PFSK-1 (cell line): ENCODE results near the gene UBD.

ENCODE experiments used
- FOXP2 ChIP-seq: optimal IDR thresholded peaks from 2 replicates; pipeline ENCODE3; 2011; ENCODE audit warnings: borderline replicate concordance, control low read depth, inconsistent platforms; ENCODE audit not compliant: insufficient read depth; ENCODE audit errors: extremely low read length, extremely low read depth
- POLR2AphosphoS5 ChIP-seq: IDR thresholded peaks from 2 replicates; pipeline ENCODE4 v1.6.1; 2012; ENCODE audit warnings: low read depth, mild to moderate bottlenecking, control low read depth, low read length, moderate library complexity
- SIN3A ChIP-seq: IDR thresholded peaks from 2 replicates; pipeline ENCODE4 v1.6.1; 2012; ENCODE audit warnings: mild to moderate bottlenecking, low read length, moderate library complexity, borderline replicate concordance; ENCODE audit not compliant: insufficient read depth
- TAF1 ChIP-seq: IDR thresholded peaks from 2 replicates; pipeline ENCODE4 v1.6.1; 2012; ENCODE audit warnings: low read length, control low read depth, borderline replicate concordance; ENCODE audit not compliant: insufficient read depth
- TF ChIP-seq, protein P1 (sequence below), 2 experiments: IDR thresholded peaks; 2 replicates each; pipeline versions ENCODE4 v1.6.1 to v1.8.0; 2011 to 2012; ENCODE audit warnings: low read depth in 2 of 2, low read length in 2 of 2, control low read depth in 1 of 2, inconsistent platforms in 1 of 2, mild to moderate bottlenecking in 1 of 2, moderate library complexity in 1 of 2; ENCODE audit not compliant: insufficient read depth in 1 of 2

The UBD gene

DNA sequence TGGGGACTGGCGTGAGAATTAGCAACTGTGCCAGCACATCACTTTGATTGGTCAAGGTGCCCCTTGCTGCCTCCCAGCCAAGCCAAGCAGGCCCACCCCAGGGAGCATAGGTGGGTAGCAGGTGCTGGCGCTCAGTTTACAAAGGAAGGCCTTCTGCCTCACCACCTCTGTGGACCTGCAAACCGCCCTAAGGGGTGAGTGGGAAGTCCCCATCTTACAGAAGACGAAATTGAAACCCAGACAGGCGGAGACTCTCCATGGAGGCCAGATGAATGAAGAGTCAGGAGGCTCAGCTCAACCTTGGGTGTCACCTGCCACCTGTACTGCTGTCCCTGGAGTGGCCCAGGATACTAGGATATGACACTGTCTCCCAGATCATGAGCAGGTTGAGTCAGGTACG, 50.3 kb downstream of the UBD start:
- no peak for TF ChIP-seq TAF1
- TF ChIP-seq FOXP2, result no peak
- TF ChIP-seq, protein P1, sequence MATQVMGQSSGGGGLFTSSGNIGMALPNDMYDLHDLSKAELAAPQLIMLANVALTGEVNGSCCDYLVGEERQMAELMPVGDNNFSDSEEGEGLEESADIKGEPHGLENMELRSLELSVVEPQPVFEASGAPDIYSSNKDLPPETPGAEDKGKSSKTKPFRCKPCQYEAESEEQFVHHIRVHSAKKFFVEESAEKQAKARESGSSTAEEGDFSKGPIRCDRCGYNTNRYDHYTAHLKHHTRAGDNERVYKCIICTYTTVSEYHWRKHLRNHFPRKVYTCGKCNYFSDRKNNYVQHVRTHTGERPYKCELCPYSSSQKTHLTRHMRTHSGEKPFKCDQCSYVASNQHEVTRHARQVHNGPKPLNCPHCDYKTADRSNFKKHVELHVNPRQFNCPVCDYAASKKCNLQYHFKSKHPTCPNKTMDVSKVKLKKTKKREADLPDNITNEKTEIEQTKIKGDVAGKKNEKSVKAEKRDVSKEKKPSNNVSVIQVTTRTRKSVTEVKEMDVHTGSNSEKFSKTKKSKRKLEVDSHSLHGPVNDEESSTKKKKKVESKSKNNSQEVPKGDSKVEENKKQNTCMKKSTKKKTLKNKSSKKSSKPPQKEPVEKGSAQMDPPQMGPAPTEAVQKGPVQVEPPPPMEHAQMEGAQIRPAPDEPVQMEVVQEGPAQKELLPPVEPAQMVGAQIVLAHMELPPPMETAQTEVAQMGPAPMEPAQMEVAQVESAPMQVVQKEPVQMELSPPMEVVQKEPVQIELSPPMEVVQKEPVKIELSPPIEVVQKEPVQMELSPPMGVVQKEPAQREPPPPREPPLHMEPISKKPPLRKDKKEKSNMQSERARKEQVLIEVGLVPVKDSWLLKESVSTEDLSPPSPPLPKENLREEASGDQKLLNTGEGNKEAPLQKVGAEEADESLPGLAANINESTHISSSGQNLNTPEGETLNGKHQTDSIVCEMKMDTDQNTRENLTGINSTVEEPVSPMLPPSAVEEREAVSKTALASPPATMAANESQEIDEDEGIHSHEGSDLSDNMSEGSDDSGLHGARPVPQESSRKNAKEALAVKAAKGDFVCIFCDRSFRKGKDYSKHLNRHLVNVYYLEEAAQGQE (IDR thresholded peaks at IDR 0.05; ENCODE audit: insufficient read depth in 1 of 2, low read depth in 2 of 2, low read length in 2 of 2), result no peak
- no peak for TF ChIP-seq POLR2AphosphoS5
- TF ChIP-seq SIN3A, result no peak

DNA sequence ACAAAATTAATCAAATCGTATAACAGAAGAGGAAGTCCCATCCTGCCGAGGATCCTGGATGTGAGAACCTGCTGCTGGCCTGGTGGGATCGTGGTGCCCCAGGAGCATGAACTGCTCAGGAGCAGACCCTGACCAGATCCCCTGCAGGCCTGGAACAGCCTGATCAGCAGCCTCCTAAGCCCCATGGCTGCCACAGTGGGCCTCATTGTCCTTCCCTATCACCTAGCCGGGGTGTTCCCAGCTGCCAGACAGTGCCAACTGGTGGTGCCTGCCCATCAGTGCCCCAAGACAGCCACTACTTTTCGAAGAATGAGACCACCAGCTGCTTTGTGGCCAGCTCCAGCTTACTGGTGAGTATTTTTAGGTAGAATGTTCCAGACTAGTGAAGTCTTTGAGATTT, 52.2 kb downstream of the UBD start:
- no peak for TF ChIP-seq POLR2AphosphoS5
- TF ChIP-seq, protein P1 (IDR thresholded peaks at IDR 0.05; ENCODE audit: insufficient read depth in 1 of 2, low read depth in 2 of 2, low read length in 2 of 2), result no peak

- TF ChIP-seq TAF1 (no peak), FOXP2 (no peak), POLR2AphosphoS5 (no peak), SIN3A (no peak)
- TF ChIP-seq, protein P1 (IDR thresholded peaks at IDR 0.05; ENCODE audit: insufficient read depth in 1 of 2, low read depth in 2 of 2, low read length in 2 of 2), result no peak
These were observed 53.0 kb downstream of the UBD start for GRCh38 chr6:29506446-29507067.

GRCh38 chr6:29505808-29506207, 53.7 kb downstream of the UBD start:
- TF ChIP-seq TAF1, result no peak
- TF ChIP-seq, protein P1 (IDR thresholded peaks at IDR 0.05; ENCODE audit: insufficient read depth in 1 of 2, low read depth in 2 of 2, low read length in 2 of 2), result no peak
- no peak for TF ChIP-seq POLR2AphosphoS5
- TF ChIP-seq FOXP2, result no peak
- no peak for TF ChIP-seq SIN3A
